HCT116 (cell line): Measurements from ENCODE around the gene NPTX1. TPM values are rescaled to one million over a fixed set of nuclear protein-coding genes. Genes with fewer than 3 reads are reported as not detected.

Experiments
- ATAC-seq: fragments of 200-7000 bp; cut with Tn5 transposase; 2 replicates; pipeline ENCODE4 v1.9.1; 2020; ENCODE audit warnings: mild to moderate bottlenecking, moderate library complexity
- BruUV-seq: library from RNA; stranded (reverse); fragments of 400-500 nt; replicated peaks from 2 replicates; lab custom pipeline; 2021; lab: Mats Ljungman, UMichigan
- CTCF ChIA-PET: fragments of 300-600 bp; sonication (Branson Sonifier 250); formaldehyde crosslinking; loops from one replicate; lab custom pipeline; 2021; ENCODE audit warnings: antibody characterized with exemption; lab: Charles Lee
- POLR2A ChIA-PET: fragments of 300-600, 350-600 bp; sonication (Branson Sonifier 250); formaldehyde crosslinking; loops from one replicate; lab custom pipeline; 2021; ENCODE audit warnings: antibody characterized with exemption; lab: Charles Lee
- RAD21 ChIA-PET, 2 experiments: fragments of 300-600 bp; sonication (Branson Sonifier 250); formaldehyde crosslinking; loops; one replicate each; lab custom pipeline; 2023; ENCODE audit warnings: low total read pairs in 2 of 2; ENCODE audit not compliant: uncharacterized antibody in 2 of 2, unreplicated experiment in 2 of 2, low non-redundant PET in 1 of 2; lab: Charles Lee
- DNase-seq: peaks from one replicate; pipeline ENCODE4 v3.0.0-alpha.2; 2010; ENCODE audit warnings: low read depth, low spot score
- H2AFZ ChIP-seq: fragments of 200-600 bp; shearing (Covaris generic), sonication (generic); 2 replicates; pipeline ENCODE4 v1.6.1; 2017; ENCODE audit warnings: low read depth, mixed run types, mixed read lengths, antibody characterized with exemption, low read length; ENCODE audit not compliant: poor library complexity, severe bottlenecking
- H3K27ac ChIP-seq: 2 replicates; pipeline ENCODE4 v1.5.1; 2012; ENCODE audit warnings: low read depth, low read length
- H3K27me3 ChIP-seq: fragments of 200-600 bp; sonication (generic); 2 replicates; pipeline ENCODE4 v1.6.1; 2016; ENCODE audit warnings: mixed run types, low read length, mixed read lengths; ENCODE audit not compliant: insufficient read depth
- H3K36me3 ChIP-seq, 2 experiments: fragments of 200-500 bp in 1 of 2; fragments of 200-600 bp in 1 of 2; sonication (Bioruptor generic) in 1 of 2; sonication (generic) in 1 of 2; 2 replicates each; pipeline versions ENCODE4 v1.5.1 to v1.6.1; 2014 to 2016; ENCODE audit warnings: low read length in 2 of 2, inconsistent platforms in 1 of 2, mixed read lengths in 1 of 2, mixed run types in 1 of 2; ENCODE audit not compliant: insufficient read depth in 2 of 2, control insufficient read depth in 1 of 2
- H3K4me1 ChIP-seq, 2 experiments: fragments of 200-600 bp in 1 of 2; sonication (generic) in 1 of 2; 2 replicates each; pipeline versions ENCODE4 v1.5.1 to v1.6.1; 2012 to 2017; ENCODE audit warnings: low read length in 2 of 2, inconsistent platforms in 1 of 2, mild to moderate bottlenecking in 1 of 2, mixed read lengths in 1 of 2, mixed run types in 1 of 2, moderate library complexity in 1 of 2; ENCODE audit not compliant: insufficient read depth in 2 of 2, control insufficient read depth in 1 of 2
- H3K4me2 ChIP-seq: fragments of 200-600 bp; sonication (generic); 2 replicates; pipeline ENCODE4 v1.6.1; 2017; ENCODE audit warnings: mixed run types, low read length, mixed read lengths
- H3K4me3 ChIP-seq, 2 experiments: fragments of 200-600 bp in 1 of 2; sonication (generic) in 1 of 2; replicated peaks in 1 of 2; 2 replicates each; pipeline ENCODE4 v1.5.1; 2011 to 2016; ENCODE audit warnings: low read length in 2 of 2, control low read depth in 1 of 2, low read depth in 1 of 2, mild to moderate bottlenecking in 1 of 2, mixed read lengths in 1 of 2, mixed run types in 1 of 2
- H3K79me2 ChIP-seq: fragments of 200-600 bp; sonication (generic); 2 replicates; pipeline ENCODE4 v1.6.1; 2017; ENCODE audit warnings: mild to moderate bottlenecking, mixed run types, low read length, moderate library complexity, mixed read lengths; ENCODE audit not compliant: insufficient read depth
- H3K9ac ChIP-seq: fragments of 200-600 bp; sonication (generic); 2 replicates; pipeline ENCODE4 v1.6.1; 2016; ENCODE audit warnings: low read length, mixed read lengths
- H3K9me2 ChIP-seq: fragments of 200-600 bp; sonication (generic), shearing (Covaris generic); 2 replicates; pipeline ENCODE4 v1.6.1; 2017; ENCODE audit warnings: mixed run types, mild to moderate bottlenecking, moderate library complexity; ENCODE audit not compliant: insufficient read depth
- H3K9me3 ChIP-seq, 2 experiments: fragments of 200-500 bp in 1 of 2; fragments of 200-600 bp in 1 of 2; sonication (Bioruptor generic) in 1 of 2; sonication (generic) in 1 of 2; 2 replicates each; pipeline ENCODE4 v1.6.1; 2014 to 2017; ENCODE audit warnings: low read length in 2 of 2, mixed read lengths in 2 of 2, inconsistent platforms in 1 of 2, low read depth in 1 of 2, mild to moderate bottlenecking in 1 of 2, mixed run types in 1 of 2, moderate library complexity in 1 of 2; ENCODE audit not compliant: control insufficient read depth in 1 of 2, insufficient read depth in 1 of 2
- H4K20me1 ChIP-seq: fragments of 200-600 bp; sonication (generic), shearing (Covaris generic); 2 replicates; pipeline ENCODE4 v1.6.1; 2017; ENCODE audit warnings: mixed run types, mild to moderate bottlenecking, moderate library complexity; ENCODE audit not compliant: insufficient read depth
- CBX3 ChIP-seq: IDR thresholded peaks from 2 replicates; pipeline ENCODE4 v1.6.1; 2012; ENCODE audit warnings: low read depth
- JUND ChIP-seq: IDR thresholded peaks from 2 replicates; pipeline ENCODE4 v1.6.1; 2012
- SP1 ChIP-seq: IDR thresholded peaks from 2 replicates; pipeline ENCODE4 v1.6.1; 2012; ENCODE audit warnings: low read depth
- TCF7L2 ChIP-seq: IDR thresholded peaks from 2 replicates; pipeline ENCODE4 v1.7.0; 2011; ENCODE audit warnings: borderline replicate concordance, inconsistent platforms; ENCODE audit not compliant: insufficient read depth, insufficient read length; ENCODE audit errors: extremely low read depth
- YY1 ChIP-seq: IDR thresholded peaks from 2 replicates; pipeline ENCODE4 v1.6.1; 2011; ENCODE audit warnings: low read length, low read depth, moderate library complexity, mild to moderate bottlenecking; ENCODE audit not compliant: insufficient replicate concordance; ENCODE audit errors: extremely low read depth
- ZBTB33 ChIP-seq: IDR thresholded peaks from 2 replicates; pipeline ENCODE4 v1.6.1; 2011; ENCODE audit warnings: mild to moderate bottlenecking, low read length, moderate library complexity; ENCODE audit not compliant: insufficient replicate concordance; ENCODE audit errors: extremely low read depth
- intact Hi-C: fragments of 100-400 bp; cut with micrococcal nuclease; formaldehyde crosslinking; loops from 2 replicates; pipeline ENCODE4 v1.10.0; 2022
- total RNA-seq: library from RNA; stranded (reverse); gene quantifications from one replicate; pipeline ENCODE4 v1.2.1, GENCODE V29; 2021; ENCODE audit not compliant: unreplicated experiment

The NPTX1 gene
- total RNA-seq, 1 experiment from 2014 or later = 0.15 TPM

DNA sequence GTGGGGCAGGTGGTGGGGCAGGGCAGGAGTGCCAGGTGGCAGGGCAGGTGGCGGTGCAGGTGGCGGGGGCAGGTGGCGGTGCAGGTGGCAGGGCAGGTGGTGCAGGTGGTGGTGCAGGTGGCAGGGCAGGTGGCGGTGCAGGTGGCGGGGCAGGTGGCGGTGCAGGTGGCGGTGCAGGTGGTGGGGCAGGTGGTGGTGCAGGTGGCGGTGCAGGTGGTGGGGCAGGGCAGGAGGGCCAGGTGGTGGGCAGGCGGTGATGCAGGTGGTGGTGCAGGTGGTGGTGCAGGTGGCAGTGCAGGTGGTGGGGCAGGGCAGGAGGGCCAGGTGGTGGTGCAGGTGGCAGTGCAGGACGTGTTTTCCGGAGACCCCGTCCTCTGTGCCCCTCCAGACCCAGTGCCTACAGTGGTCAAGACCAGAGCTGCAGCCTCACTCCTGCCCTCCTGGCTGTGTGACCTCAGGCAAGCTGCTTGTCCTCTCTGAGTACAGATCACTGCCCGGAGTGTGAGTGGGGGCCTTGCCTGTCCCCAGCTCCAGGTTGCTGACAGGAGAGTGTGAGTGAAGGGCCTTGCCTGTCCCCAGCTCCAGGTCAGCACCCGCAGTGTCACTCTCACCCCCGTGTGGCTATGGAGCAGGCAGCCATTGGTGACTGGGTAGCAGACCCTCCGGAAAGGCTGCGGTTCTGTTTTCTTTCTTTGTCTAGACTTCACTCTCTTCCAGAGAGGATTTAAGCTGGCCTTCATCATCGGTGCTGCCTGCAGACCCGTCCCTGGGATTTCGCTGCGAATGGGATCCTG, 16.1 kb upstream of the NPTX1 start:
- no peak overlapping the region for H3K4me2 ChIP-seq
- ATAC-seq (no peak), DNase-seq (no peak)
- peaks cover 8 to 22% of the 10 kb centered on the region in 2 experiments for H3K4me1 ChIP-seq
- no peak overlapping the region for H3K4me3 ChIP-seq
- no TSS peak for BruUV-seq
- H3K9me2 ChIP-seq = no peaks in the 10 kb centered on the region
- no peak overlapping the region for H3K27ac ChIP-seq
- ChIA-PET POLR2A (interaction anchor here (0.6 to 1.2 kb wide), 2 partner anchors 16 to 38 kb away, joined by 3 to 4 read pairs; no protein-coding TSS in a partner anchor), RAD21 (no interaction called here)
- H3K9me3 ChIP-seq = no peaks in the 10 kb centered on the region
- no peak overlapping the region for H3K9ac ChIP-seq
- peaks cover 3% of the 10 kb centered on the region; the same call in 1 of the 2 replicates for H3K27me3 ChIP-seq
- no peaks in the 10 kb centered on the region for H4K20me1 ChIP-seq
- H2AFZ ChIP-seq = no peak overlapping the region
- intact Hi-C loops = no loop called here
- no peaks in the 10 kb centered on the region for H3K79me2 ChIP-seq
- no peak for TF ChIP-seq JUND
- TF ChIP-seq YY1 = no peak
- no peak for TF ChIP-seq CBX3
- TF ChIP-seq ZBTB33 = no peak
- TF ChIP-seq SP1 = no peak
- no peak for TF ChIP-seq TCF7L2
- TF ChIP-seq, all 23 proteins: peak for 0
- CTCF ChIA-PET = no interaction called here
- H3K36me3 ChIP-seq = no peaks in the 10 kb centered on the region
